ENCODE measurements around the gene DDAH1.

The DDAH1 gene

GRCh38 chr1:85420199-85420598, 44.8 kb downstream of the DDAH1 start:
- H3K4me2 ChIP-seq (ENCODE audit: low read depth, low read length, poor library complexity, severe bottlenecking), result no peak overlapping the region

GRCh38 chr1:85417876-85418275, 47.1 kb downstream of the DDAH1 start:
- no peaks in the 10 kb centered on the region for H3K27me3 ChIP-seq (ENCODE audit: low read length)
- H3K4me3 ChIP-seq (ENCODE audit: insufficient read depth, low read length, poor library complexity, severe bottlenecking), result no peak overlapping the region
- TF ChIP-seq, protein P1, sequence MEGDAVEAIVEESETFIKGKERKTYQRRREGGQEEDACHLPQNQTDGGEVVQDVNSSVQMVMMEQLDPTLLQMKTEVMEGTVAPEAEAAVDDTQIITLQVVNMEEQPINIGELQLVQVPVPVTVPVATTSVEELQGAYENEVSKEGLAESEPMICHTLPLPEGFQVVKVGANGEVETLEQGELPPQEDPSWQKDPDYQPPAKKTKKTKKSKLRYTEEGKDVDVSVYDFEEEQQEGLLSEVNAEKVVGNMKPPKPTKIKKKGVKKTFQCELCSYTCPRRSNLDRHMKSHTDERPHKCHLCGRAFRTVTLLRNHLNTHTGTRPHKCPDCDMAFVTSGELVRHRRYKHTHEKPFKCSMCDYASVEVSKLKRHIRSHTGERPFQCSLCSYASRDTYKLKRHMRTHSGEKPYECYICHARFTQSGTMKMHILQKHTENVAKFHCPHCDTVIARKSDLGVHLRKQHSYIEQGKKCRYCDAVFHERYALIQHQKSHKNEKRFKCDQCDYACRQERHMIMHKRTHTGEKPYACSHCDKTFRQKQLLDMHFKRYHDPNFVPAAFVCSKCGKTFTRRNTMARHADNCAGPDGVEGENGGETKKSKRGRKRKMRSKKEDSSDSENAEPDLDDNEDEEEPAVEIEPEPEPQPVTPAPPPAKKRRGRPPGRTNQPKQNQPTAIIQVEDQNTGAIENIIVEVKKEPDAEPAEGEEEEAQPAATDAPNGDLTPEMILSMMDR (IDR thresholded peaks at IDR 0.05; ENCODE audit: insufficient read depth, low read length, poor library complexity, severe bottlenecking), result no peak
- no peak for TF ChIP-seq EZH2phosphoT487 (conservative IDR thresholded peaks at IDR 0.05; ENCODE audit: low read length)
- no peak overlapping the region for H2AFZ ChIP-seq (ENCODE audit: low read depth, low read length, severe bottlenecking)
- H3K9me2 ChIP-seq (replicated peaks; ENCODE audit: insufficient read depth, low read length), result no peaks in the 10 kb centered on the region
- no peak overlapping the region for H3K4me2 ChIP-seq (ENCODE audit: low read depth, low read length, poor library complexity, severe bottlenecking)
- no peak overlapping the region for H3K9ac ChIP-seq (ENCODE audit: low read length)
- H3K9me3 ChIP-seq (ENCODE audit: insufficient read depth, low read length), result no peaks in the 10 kb centered on the region
- H3F3A ChIP-seq (ENCODE audit: insufficient read depth), result no peaks in the 10 kb centered on the region
- H3K36me3 ChIP-seq (ENCODE audit: low read length), result no peaks in the 10 kb centered on the region
- no peaks in the 10 kb centered on the region for H3K79me2 ChIP-seq (ENCODE audit: insufficient read depth, low read length)
- H3K27ac ChIP-seq (ENCODE audit: low read depth, low read length), result no peak overlapping the region
- no peaks in the 10 kb centered on the region for H4K20me1 ChIP-seq (ENCODE audit: low read depth, low read length)

More at GRCh38 chr1:85420199-85420598, 44.8 kb downstream of the DDAH1 start:
- Histone ChIP-seq H3K9ac (ENCODE audit: low read length) (no peak overlapping the region), H3K79me2 (ENCODE audit: insufficient read depth, low read length) (no peaks in the 10 kb centered on the region), H3K27ac (ENCODE audit: low read depth, low read length) (no peak overlapping the region), H3F3A (ENCODE audit: insufficient read depth) (no peaks in the 10 kb centered on the region), H2AFZ (ENCODE audit: low read depth, low read length, severe bottlenecking) (no peak overlapping the region), H3K4me3 (ENCODE audit: insufficient read depth, low read length, poor library complexity, severe bottlenecking) (no peak overlapping the region), H3K9me3 (ENCODE audit: insufficient read depth, low read length) (no peaks in the 10 kb centered on the region), H4K20me1 (ENCODE audit: low read depth, low read length) (no peaks in the 10 kb centered on the region), H3K36me3 (ENCODE audit: low read length) (no peaks in the 10 kb centered on the region), H3K9me2 (replicated peaks; ENCODE audit: insufficient read depth, low read length) (no peaks in the 10 kb centered on the region), H3K27me3 (ENCODE audit: low read length) (no peaks in the 10 kb centered on the region)
- TF ChIP-seq EZH2phosphoT487 (conservative IDR thresholded peaks at IDR 0.05; ENCODE audit: low read length), result no peak
- TF ChIP-seq, protein P1 (IDR thresholded peaks at IDR 0.05; ENCODE audit: insufficient read depth, low read length, poor library complexity, severe bottlenecking), result no peak

DNA sequence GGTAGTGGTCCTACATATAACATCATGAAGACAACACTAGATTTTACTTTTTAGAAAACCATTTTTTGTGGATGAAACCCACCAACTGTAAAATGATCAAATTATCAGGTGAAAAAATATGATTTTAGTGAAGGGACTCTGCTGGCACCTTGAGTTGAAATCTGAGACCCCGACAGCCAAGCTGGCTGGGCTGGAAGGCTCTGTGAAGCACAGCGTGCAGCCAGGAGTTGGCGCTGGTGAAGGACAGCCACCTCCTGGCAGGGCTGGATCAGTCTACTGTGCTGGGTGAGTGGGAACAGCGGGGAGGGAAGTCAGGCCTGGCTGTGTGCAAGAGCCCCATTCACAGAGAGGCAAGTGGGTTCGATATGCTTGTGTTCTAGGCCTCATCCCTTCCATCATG, 47.9 kb downstream of the DDAH1 start:
- Histone ChIP-seq H4K20me1 (ENCODE audit: low read depth, low read length) (no peaks in the 10 kb centered on the region), H3K36me3 (ENCODE audit: low read length) (no peaks in the 10 kb centered on the region), H3K9ac (ENCODE audit: low read length) (no peak overlapping the region), H3K79me2 (ENCODE audit: insufficient read depth, low read length) (no peaks in the 10 kb centered on the region), H3K9me3 (ENCODE audit: insufficient read depth, low read length) (no peaks in the 10 kb centered on the region), H3F3A (ENCODE audit: insufficient read depth) (no peaks in the 10 kb centered on the region), H3K27ac (ENCODE audit: low read depth, low read length) (no peak overlapping the region), H3K4me2 (ENCODE audit: low read depth, low read length, poor library complexity, severe bottlenecking) (no peak overlapping the region), H2AFZ (ENCODE audit: low read depth, low read length, severe bottlenecking) (no peak overlapping the region), H3K9me2 (replicated peaks; ENCODE audit: insufficient read depth, low read length) (no peaks in the 10 kb centered on the region), H3K27me3 (ENCODE audit: low read length) (no peaks in the 10 kb centered on the region), H3K4me3 (ENCODE audit: insufficient read depth, low read length, poor library complexity, severe bottlenecking) (no peak overlapping the region)
- TF ChIP-seq, protein P1 (IDR thresholded peaks at IDR 0.05; ENCODE audit: insufficient read depth, low read length, poor library complexity, severe bottlenecking), result no peak
- no peak for TF ChIP-seq EZH2phosphoT487 (conservative IDR thresholded peaks at IDR 0.05; ENCODE audit: low read length)

Data from SU-DHL-6 (cell line).